ENCODE measurements around the gene ST3GAL2. TPM values are rescaled to one million over a fixed set of nuclear protein-coding genes. Genes with fewer than 3 reads are reported as not detected.
A peak's percentile ranks its signal among the peaks of the same experiment; 100 is the strongest.

The ST3GAL2 gene
- total RNA-seq, 1 donor from 2014 or later, result 67.6 TPM

DNA sequence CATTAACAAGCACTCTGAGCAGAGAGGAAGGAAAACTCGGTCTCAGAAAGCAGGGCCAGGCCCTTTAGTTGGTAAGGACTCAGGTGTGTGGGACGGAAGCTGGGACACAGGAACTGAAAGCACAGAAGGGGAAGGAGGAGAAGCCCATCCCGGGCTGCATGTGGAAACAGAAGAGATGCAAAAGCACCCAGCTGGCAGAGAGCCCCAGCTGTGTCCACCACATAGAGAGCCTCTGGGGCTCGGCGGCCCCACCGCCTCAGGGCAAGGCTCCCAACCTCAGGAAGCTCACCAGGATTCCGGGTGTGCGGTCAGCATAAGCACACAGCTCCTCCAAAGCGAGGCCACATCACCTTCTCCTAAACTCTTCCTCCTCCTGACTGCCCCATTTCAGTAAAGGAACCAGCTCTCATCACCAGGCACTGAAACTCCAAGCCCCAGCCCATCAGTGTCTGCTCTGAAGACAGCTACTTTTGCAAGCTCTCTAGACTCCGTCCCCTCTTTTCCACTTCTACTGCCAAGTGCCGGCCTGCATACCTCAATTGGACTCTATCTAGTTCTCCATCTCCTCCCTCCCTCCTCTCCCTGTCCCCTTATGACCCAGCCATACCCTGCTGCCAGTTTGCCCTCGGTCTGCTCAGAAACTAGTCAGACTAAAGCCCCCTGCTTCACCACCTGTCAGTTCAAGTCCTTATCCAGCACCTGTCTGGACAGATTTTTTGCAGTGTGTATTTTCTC, 6.0 kb downstream of the ST3GAL2 start:
- Mint-ChIP-seq H3K27me3 (ENCODE audit: unreplicated experiment) (no peaks in the 10 kb centered on the region), H3K4me1 (ENCODE audit: unreplicated experiment) (peaks cover 86% of the 10 kb centered on the region), H3K27ac (ENCODE audit: unreplicated experiment) (peak overlapping the region; percentile 93), H3K36me3 (ENCODE audit: unreplicated experiment) (peaks cover 10% of the 10 kb centered on the region), H3K9me3 (ENCODE audit: unreplicated experiment) (no peaks in the 10 kb centered on the region), H3K4me3 (ENCODE audit: unreplicated experiment) (peak overlapping the region; percentile 58)
- no peak for DNase-seq (ENCODE audit: extremely low spot score, unreplicated experiment)
- TF ChIP-seq, protein P1, sequence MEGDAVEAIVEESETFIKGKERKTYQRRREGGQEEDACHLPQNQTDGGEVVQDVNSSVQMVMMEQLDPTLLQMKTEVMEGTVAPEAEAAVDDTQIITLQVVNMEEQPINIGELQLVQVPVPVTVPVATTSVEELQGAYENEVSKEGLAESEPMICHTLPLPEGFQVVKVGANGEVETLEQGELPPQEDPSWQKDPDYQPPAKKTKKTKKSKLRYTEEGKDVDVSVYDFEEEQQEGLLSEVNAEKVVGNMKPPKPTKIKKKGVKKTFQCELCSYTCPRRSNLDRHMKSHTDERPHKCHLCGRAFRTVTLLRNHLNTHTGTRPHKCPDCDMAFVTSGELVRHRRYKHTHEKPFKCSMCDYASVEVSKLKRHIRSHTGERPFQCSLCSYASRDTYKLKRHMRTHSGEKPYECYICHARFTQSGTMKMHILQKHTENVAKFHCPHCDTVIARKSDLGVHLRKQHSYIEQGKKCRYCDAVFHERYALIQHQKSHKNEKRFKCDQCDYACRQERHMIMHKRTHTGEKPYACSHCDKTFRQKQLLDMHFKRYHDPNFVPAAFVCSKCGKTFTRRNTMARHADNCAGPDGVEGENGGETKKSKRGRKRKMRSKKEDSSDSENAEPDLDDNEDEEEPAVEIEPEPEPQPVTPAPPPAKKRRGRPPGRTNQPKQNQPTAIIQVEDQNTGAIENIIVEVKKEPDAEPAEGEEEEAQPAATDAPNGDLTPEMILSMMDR (IDR thresholded peaks at IDR 0.05), result no peak

DNA sequence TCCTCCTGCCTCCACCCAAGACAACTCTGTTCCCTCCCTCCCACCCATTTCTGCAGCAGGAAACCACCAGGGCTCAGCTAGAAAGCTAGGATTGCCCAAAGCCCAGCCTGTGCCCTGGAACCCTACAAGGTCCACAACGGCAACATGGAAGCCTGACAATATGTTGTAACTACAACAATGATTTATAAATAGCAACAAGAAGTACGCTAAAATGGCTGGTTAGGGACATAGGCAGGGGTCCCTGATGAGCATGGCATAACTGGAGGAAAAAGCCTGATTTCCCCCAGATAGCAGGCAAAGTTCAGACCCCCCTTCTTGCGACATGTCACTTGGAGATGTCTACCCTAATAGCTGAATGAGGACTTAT, 6.6 kb downstream of the ST3GAL2 start:
- TF ChIP-seq, protein P1 (IDR thresholded peaks at IDR 0.05), result no peak
- no peak for DNase-seq (ENCODE audit: extremely low spot score, unreplicated experiment)
- H3K36me3 Mint-ChIP-seq (ENCODE audit: unreplicated experiment), result peaks cover 10% of the 10 kb centered on the region
- H3K9me3 Mint-ChIP-seq (ENCODE audit: unreplicated experiment), result no peaks in the 10 kb centered on the region
- H3K27me3 Mint-ChIP-seq (ENCODE audit: unreplicated experiment), result no peaks in the 10 kb centered on the region
- H3K27ac Mint-ChIP-seq (ENCODE audit: unreplicated experiment), result peak overlapping the region; percentile 93
- peaks cover 86% of the 10 kb centered on the region for H3K4me1 Mint-ChIP-seq (ENCODE audit: unreplicated experiment)
- peak overlapping the region; percentile 58 for H3K4me3 Mint-ChIP-seq (ENCODE audit: unreplicated experiment)

GRCh38 chr16:70430667-70431536, 8.0 kb downstream of the ST3GAL2 start:
- Mint-ChIP-seq H3K4me3 (ENCODE audit: unreplicated experiment) (peak overlapping the region; percentile 23), H3K4me1 (ENCODE audit: unreplicated experiment) (peaks cover 77% of the 10 kb centered on the region), H3K27me3 (ENCODE audit: unreplicated experiment) (no peaks in the 10 kb centered on the region), H3K36me3 (ENCODE audit: unreplicated experiment) (peaks cover 6% of the 10 kb centered on the region), H3K9me3 (ENCODE audit: unreplicated experiment) (no peaks in the 10 kb centered on the region), H3K27ac (ENCODE audit: unreplicated experiment) (peak overlapping the region; percentile 84)
- TF ChIP-seq, protein P1 (IDR thresholded peaks at IDR 0.05), result no peak
- DNase-seq (ENCODE audit: extremely low spot score, unreplicated experiment), result no peak

DNA sequence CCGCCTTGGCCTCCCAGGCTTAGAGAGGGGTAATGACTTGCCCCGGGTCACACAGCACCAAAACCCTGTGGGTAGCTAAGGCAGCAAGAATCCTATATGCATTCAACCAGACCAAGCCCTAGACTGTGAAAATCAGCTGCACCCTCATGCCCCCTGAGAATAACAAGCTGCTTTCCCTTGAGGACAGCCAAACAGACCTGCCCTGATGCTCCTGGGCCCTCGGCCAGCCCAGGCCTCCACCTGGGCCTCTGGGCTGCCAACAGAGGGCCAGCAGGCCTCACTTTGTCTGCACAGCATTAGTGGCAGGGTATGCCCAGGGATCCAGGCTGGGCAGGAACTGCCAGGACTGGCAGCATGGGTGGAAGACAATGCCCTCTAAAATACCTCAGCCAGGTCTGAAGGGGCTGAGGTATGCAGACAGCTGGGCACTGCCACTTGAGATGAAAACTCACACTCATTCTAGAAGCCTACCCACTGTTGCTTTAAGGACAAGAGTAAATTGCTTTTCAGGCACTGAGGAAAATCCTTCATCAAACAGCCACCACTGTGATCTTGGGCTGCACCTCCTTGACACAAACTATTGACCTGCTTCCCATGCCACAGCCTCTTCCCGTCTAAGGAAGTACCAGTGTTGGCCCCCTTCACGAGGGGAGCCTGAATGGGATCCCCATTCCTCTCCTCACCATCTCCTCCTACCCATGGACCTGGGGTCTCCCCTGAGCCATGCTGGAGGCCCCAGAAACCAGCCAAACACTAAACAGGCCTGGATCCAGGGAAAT, 8.8 kb downstream of the ST3GAL2 start:
- H3K27me3 Mint-ChIP-seq (ENCODE audit: unreplicated experiment), result no peaks in the 10 kb centered on the region
- H3K4me3 Mint-ChIP-seq (ENCODE audit: unreplicated experiment), result peak overlapping the region; percentile 23
- peak overlapping the region; percentile 84 for H3K27ac Mint-ChIP-seq (ENCODE audit: unreplicated experiment)
- H3K9me3 Mint-ChIP-seq (ENCODE audit: unreplicated experiment), result no peaks in the 10 kb centered on the region
- TF ChIP-seq, protein P1 (IDR thresholded peaks at IDR 0.05), result no peak
- no peak for DNase-seq (ENCODE audit: extremely low spot score, unreplicated experiment)
- H3K4me1 Mint-ChIP-seq (ENCODE audit: unreplicated experiment), result peaks cover 73% of the 10 kb centered on the region
- H3K36me3 Mint-ChIP-seq (ENCODE audit: unreplicated experiment), result peaks cover 9% of the 10 kb centered on the region
